Measurements from ENCODE around the gene LCN10. TPM values are rescaled to one million over a fixed set of nuclear protein-coding genes. Genes with fewer than 3 reads are reported as not detected.

The LCN10 gene
- total and polyA plus RNA-seq, 9 of the 15 experiments (the other 6 are each of a cell fraction or from before 2014, with no cell fraction given): 0.10 to 0.21 (median 0.14) TPM; not detected in 6

- no peak for TF ChIP-seq ASH1L (IDR thresholded peaks at IDR 0.05; ENCODE audit: borderline replicate concordance, low read depth, partially characterized antibody)
- no peak for TF ChIP-seq TCFL5 (CRISPR knock-in tag; conservative IDR thresholded peaks at IDR 0.05)
- TF ChIP-seq, protein P1, sequence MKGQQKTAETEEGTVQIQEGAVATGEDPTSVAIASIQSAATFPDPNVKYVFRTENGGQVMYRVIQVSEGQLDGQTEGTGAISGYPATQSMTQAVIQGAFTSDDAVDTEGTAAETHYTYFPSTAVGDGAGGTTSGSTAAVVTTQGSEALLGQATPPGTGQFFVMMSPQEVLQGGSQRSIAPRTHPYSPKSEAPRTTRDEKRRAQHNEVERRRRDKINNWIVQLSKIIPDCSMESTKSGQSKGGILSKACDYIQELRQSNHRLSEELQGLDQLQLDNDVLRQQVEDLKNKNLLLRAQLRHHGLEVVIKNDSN (CRISPR knock-in tag; IDR thresholded peaks at IDR 0.05): peak; percentile 79
- TF ChIP-seq CBX3 (IDR thresholded peaks at IDR 0.05; ENCODE audit: borderline replicate concordance in 1 of 2, low read length in 2 of 2): peak in 1 of 2 experiments; percentile 67; a peak in 1 of 3 replicates
- TF ChIP-seq TSC22D4 (tag; IDR thresholded peaks at IDR 0.05): no peak
- TF ChIP-seq, protein P2, sequence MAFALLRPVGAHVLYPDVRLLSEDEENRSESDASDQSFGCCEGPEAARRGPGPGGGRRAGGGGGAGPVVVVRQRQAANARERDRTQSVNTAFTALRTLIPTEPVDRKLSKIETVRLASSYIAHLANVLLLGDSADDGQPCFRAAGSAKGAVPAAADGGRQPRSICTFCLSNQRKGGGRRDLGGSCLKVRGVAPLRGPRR (CRISPR knock-in tag; IDR thresholded peaks at IDR 0.05): no peak
- TF ChIP-seq ZNF668 (CRISPR knock-in tag; IDR thresholded peaks at IDR 0.05): no peak
- peak; percentile 72 for TF ChIP-seq PCBP2 (IDR thresholded peaks at IDR 0.05; ENCODE audit: low read depth, low read length, poor library complexity, severe bottlenecking)
- TF ChIP-seq ARNT (IDR thresholded peaks at IDR 0.05): no peak
- TF ChIP-seq CXXC5 (CRISPR knock-in tag; IDR thresholded peaks at IDR 0.05): peak; percentile 98
- peak; percentile 84 for TF ChIP-seq ZBED1 (IDR thresholded peaks at IDR 0.05)
- TF ChIP-seq, protein P3, sequence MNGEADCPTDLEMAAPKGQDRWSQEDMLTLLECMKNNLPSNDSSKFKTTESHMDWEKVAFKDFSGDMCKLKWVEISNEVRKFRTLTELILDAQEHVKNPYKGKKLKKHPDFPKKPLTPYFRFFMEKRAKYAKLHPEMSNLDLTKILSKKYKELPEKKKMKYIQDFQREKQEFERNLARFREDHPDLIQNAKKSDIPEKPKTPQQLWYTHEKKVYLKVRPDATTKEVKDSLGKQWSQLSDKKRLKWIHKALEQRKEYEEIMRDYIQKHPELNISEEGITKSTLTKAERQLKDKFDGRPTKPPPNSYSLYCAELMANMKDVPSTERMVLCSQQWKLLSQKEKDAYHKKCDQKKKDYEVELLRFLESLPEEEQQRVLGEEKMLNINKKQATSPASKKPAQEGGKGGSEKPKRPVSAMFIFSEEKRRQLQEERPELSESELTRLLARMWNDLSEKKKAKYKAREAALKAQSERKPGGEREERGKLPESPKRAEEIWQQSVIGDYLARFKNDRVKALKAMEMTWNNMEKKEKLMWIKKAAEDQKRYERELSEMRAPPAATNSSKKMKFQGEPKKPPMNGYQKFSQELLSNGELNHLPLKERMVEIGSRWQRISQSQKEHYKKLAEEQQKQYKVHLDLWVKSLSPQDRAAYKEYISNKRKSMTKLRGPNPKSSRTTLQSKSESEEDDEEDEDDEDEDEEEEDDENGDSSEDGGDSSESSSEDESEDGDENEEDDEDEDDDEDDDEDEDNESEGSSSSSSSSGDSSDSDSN (IDR thresholded peaks at IDR 0.05; ENCODE audit: borderline replicate concordance in 1 of 2, low read depth in 2 of 2, low read length in 2 of 2): no peak
- TF ChIP-seq, protein P4, sequence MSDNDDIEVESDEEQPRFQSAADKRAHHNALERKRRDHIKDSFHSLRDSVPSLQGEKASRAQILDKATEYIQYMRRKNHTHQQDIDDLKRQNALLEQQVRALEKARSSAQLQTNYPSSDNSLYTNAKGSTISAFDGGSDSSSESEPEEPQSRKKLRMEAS (CRISPR knock-in tag; IDR thresholded peaks at IDR 0.05): peak; percentile 97
- no peak for TF ChIP-seq NCOA6 (IDR thresholded peaks at IDR 0.05)
- TF ChIP-seq, protein P5, sequence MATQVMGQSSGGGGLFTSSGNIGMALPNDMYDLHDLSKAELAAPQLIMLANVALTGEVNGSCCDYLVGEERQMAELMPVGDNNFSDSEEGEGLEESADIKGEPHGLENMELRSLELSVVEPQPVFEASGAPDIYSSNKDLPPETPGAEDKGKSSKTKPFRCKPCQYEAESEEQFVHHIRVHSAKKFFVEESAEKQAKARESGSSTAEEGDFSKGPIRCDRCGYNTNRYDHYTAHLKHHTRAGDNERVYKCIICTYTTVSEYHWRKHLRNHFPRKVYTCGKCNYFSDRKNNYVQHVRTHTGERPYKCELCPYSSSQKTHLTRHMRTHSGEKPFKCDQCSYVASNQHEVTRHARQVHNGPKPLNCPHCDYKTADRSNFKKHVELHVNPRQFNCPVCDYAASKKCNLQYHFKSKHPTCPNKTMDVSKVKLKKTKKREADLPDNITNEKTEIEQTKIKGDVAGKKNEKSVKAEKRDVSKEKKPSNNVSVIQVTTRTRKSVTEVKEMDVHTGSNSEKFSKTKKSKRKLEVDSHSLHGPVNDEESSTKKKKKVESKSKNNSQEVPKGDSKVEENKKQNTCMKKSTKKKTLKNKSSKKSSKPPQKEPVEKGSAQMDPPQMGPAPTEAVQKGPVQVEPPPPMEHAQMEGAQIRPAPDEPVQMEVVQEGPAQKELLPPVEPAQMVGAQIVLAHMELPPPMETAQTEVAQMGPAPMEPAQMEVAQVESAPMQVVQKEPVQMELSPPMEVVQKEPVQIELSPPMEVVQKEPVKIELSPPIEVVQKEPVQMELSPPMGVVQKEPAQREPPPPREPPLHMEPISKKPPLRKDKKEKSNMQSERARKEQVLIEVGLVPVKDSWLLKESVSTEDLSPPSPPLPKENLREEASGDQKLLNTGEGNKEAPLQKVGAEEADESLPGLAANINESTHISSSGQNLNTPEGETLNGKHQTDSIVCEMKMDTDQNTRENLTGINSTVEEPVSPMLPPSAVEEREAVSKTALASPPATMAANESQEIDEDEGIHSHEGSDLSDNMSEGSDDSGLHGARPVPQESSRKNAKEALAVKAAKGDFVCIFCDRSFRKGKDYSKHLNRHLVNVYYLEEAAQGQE (IDR thresholded peaks at IDR 0.05; ENCODE audit: borderline replicate concordance): peak; percentile 18; the same call in 1 of the 2 replicates
- TF ChIP-seq, protein P5 (CRISPR knock-in tag; IDR thresholded peaks at IDR 0.05; ENCODE audit: low read depth): peak; percentile 77
- TF ChIP-seq ILK (tag; IDR thresholded peaks at IDR 0.05; ENCODE audit: borderline replicate concordance, low read depth): no peak
Measured at GRCh38 chr9:136728080-136728547, 14.6 kb downstream of the LCN10 start (continued).
